ENCODE measurements around the gene PAPPA.
A peak's percentile ranks its signal among the peaks of the same experiment; 100 is the strongest.

The PAPPA gene

DNA sequence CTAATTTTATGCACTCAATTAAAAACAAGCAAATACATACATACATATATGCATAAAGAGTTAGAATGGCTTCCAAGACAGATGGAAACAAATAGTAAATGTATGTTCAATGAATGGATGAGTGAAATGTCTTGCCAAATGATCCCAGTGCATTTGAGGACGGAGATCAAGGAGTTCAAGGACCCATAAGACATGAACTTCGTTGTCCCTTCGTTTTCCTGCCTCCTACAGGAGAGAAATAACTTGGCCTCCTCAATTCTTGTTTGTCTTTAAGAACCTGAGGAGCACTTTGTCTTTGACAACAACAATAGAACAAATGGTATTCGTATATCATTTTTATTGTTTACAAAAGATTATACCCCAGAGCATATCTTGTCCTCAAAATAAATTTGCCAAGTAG lies 2.4 kb upstream of the PAPPA start:
- H3K4me3 ChIP-seq (ENCODE audit: low read depth, low read length): no peak overlapping the region

DNA sequence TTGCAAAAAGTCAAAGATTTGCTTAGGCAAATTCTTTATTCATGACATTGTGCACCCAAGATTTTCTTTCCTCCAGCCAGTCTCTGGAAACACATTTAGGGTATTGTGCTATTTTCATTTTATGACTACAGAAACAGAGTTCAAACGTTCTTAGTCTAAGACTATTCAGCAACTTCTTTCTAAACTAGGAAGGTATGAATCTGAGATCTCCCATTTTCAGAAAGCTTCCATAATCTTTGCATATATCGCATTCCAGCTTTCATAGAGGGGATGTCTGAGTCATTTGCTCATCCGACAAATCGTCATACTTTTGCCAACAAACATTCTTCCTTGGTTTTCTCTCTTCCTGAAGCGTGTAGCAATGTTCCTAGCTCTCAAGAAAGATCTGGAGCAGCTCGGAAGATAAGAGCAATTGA lies 1.6 kb upstream of the PAPPA start:
- no peak overlapping the region for H3K4me3 ChIP-seq (ENCODE audit: low read depth, low read length)

DNA sequence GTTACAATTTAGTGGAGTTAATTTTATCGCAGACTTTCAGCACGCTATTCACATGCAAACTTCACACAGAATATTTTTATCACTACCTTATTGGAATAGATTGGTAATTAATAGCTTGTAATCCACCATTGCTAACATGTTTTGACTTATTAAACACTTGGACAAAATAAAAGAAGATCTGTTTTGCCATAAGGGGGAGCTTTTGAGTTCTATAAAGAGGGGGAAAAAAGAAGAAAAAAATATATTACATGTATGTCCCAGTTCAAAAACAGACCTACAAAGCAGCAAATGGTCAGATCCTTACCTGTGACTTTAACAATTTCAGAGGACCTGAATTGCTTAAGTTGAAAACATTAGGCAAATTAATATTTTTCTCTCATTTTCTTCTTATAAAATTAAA lies 1.2 kb upstream of the PAPPA start:
- no peak overlapping the region for H3K4me3 ChIP-seq (ENCODE audit: low read depth, low read length)

DNA sequence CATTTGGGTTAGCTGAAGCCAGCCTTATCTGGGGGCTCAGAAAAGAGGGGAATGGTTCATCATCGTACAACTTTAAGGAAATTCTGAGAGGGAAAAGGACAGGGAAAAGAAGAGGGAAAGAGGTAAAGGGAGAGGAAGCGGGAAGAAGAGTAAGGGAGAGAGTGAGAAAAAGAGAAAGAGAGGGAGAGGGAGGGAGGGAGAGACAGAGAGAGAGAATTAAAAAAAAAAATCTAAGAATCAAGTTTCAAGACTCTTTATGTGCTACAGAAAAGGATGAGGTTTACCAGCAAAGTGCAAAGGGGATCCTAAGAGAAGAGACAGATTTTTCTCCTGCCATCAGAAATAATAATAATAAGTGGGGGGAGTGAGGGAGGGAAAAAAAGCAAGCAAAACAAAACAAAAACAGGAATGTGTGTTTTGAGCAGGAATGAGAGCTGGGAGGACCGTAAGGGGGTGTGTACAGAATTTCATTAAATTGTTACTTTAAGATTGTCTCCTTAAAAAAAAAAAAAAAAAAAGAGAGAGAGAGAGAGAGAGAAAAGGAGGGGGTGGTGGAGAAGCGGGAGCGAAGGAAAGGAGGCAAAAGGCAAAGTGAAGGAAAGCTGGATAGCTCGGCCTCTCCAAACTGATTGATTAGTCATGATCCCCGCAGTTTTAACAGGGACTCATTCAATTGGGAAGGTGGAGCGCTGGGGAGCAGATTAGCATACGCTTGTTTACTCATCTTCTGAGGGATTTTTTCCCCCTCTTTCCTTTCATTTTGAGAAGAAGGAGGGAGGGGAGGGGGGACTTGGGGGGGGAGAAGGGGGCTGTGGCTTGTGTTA lies 438 bp upstream of the PAPPA start:
- H3K4me3 ChIP-seq (ENCODE audit: low read depth, low read length): peak overlapping the region; percentile 13

GRCh38 chr9:116154334-116154975 lies 864 bp downstream of the PAPPA start:
- peak overlapping the region; percentile 51 for H3K4me3 ChIP-seq (ENCODE audit: low read depth, low read length)

DNA sequence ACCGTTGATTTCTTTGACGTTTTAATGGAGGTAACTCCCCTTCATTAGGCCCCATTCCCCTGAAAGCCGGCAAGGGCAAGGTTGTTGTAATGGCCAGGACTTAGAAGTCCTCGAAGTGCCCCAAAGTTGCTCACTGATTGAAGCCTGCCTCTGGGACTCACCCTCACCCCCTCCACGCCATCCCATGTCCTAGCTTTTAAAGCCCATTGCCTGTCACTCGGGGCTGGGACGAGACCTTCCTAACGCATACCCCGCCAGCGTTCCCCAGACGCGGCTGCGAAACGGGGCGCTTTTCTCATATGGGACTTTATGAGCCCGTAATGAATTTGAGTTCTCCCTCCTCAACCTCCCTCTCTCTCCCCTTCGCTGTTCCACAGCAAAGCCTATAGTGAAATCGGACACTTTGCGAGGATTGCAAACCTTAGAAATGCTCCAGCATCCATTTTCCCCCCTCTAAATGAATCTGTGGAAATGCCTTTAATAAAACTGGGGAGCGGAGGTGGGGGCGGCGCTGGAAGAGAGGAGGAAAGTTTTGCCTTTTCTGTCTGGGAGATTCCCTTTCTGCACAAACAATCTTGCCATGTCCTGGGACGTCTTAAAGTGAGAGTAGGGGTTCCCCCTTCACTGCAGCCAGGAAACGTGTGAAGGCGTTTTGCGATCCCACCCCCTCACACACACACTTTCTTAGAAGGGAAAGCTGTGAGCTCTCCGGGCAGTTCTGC lies 1.5 kb downstream of the PAPPA start:
- peak overlapping the region; percentile 51 for H3K4me3 ChIP-seq (ENCODE audit: low read depth, low read length)

GRCh38 chr9:116155698-116156039 lies 2.1 kb downstream of the PAPPA start:
- peak overlapping the region; percentile 51 for H3K4me3 ChIP-seq (ENCODE audit: low read depth, low read length)

DNA sequence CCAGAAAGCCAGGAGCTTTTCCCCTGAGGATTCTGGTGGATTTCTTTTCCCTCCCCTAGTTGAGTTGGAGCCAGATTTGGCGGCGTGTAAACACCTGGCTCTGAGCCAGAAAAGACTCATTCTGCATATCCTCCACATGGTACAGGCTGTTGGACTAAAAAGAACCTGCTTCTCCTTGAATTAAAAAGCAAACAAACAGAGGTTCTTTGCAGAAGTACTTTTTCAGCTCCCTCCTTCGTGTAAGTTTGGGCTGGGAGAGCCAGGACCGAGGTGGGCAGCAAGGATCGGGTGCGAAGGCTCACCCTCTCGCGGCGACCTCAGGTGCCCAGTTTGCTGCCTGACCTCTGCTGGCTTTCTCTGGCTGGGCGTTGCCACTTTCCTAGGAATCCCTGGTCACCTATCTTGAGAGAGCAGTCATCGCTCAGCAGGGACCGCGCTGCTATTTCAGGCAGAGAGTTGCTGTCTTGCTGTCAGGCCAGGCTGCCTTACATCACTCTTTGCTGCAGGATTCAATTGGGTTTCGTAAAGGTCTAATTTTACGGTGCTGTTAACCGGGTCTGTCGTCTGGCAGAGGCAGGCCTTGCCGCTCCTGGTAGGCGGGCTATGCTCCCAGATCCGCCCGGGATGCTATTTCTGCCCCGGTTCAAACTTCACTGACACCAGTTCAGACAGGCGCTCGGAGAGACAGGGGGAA lies 3.2 kb downstream of the PAPPA start:
- no peak overlapping the region for H3K4me3 ChIP-seq (ENCODE audit: low read depth, low read length)

GRCh38 chr9:116157436-116158138 lies 4.0 kb downstream of the PAPPA start:
- H3K4me3 ChIP-seq (ENCODE audit: low read depth, low read length): no peak overlapping the region

DNA sequence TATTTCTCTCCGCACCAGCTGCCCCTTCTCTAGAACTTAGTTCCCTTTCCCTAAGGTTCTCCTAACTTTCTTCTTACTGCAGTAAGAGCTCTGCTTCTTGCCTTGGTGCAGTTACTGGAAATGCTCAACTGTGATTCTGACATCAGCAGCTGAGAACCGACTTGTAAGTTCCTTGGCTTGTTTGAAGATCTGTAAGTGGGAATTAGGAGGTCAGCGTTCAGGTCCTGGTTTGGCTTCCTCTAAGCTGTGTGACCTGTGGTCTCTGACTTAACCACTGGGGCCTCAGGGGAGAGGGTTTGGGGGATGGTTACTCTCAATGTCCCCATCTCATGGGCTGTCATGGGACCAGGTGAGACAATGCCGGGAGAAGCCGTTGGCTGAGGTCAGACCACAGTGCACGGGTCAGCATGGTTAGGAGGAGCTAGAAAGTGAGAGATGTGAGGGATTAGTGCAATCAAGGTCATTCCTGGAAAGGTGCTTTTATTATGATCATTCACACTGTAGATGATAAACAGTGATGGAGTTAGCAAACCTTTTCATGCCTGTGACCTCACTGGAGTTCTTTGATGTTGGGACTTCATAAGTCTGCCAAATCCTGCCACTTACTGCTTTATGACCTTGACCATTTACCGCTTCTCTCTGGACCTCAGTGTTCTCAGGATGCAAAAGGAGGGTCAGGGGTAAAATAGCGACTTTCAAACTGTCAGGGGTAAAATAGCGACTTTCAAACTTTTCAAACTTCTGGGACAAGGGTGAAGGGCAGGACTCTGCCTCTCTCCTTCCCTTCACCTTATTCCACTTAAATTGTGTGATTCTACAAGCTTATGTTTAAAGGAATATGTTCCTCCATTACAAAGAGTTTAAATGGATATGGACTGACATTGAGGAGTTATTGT lies 7.3 kb downstream of the PAPPA start:
- no peak overlapping the region for H3K4me3 ChIP-seq (ENCODE audit: low read depth, low read length)

DNA sequence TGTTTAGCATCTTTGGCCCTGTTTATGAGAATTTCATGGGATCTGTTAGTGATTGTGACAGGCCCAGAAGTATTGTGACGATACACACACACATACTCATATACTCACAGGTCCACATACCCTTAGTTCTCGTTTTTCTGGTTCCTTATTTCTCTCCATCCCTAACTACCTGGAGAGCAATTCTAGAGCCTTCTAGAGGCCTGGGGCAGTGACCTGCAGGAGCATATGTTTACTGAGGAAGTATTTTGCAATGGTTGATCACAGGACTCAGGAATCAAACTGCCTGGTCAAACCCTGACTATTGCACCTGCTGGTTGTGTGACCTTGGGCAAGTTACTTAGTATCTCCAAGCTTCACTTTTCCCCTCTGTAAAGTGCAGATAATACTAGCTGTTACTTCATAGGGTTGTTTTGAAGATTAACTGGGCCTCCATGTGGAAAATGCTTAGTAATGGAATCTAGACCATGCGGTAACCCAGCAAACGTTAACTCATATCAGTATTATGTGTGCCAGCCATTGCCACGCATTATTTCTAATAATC lies 8.7 kb downstream of the PAPPA start:
- no peak overlapping the region for H3K4me3 ChIP-seq (ENCODE audit: low read depth, low read length)

DNA sequence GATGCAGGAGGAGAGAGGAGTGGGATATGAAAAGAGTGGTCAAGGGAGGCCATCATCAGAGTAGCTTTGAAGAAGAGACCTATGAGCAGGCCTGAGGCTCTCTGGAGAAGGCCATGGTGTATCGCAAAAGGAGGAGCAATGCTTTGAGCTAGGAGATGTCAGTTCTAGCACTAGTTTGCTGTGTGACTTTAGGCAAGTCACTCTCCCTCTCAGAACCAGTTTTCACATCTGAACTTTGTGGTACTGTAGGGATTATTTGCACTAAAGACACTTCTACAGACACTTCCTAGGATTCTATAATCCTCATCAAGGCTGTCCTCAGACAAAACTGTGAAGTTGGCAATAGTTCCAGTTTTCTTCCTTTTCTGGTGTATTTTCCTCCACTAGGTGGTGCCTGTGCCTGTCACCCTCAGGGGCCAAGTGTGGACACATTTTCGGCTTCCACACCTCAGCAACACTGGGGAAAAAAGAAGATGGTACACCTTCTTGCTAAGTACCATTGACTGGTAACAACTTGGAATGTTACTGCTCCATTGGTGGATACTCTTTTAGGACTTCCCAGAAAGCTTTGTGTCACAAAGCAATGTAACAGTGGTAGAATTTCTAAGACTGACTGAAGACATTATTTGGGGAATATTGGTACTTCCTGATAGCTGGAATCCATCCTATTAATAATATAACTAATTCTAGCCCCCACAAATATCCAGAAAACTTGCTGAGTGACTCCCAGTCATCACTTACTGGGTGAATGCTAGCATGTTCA lies 9.9 kb downstream of the PAPPA start:
- no peak overlapping the region for H3K4me3 ChIP-seq (ENCODE audit: low read depth, low read length)

GRCh38 chr9:116165912-116166311 lies 12.3 kb downstream of the PAPPA start:
- no peak overlapping the region for H3K4me3 ChIP-seq (ENCODE audit: low read depth, low read length)

GRCh38 chr9:116166713-116167112 lies 13.1 kb downstream of the PAPPA start:
- H3K4me3 ChIP-seq (ENCODE audit: low read depth, low read length): no peak overlapping the region

- no peak overlapping the region for H3K4me3 ChIP-seq (ENCODE audit: low read depth, low read length)
Measured at GRCh38 chr9:116168231-116168630, 14.6 kb downstream of the PAPPA start.

DNA sequence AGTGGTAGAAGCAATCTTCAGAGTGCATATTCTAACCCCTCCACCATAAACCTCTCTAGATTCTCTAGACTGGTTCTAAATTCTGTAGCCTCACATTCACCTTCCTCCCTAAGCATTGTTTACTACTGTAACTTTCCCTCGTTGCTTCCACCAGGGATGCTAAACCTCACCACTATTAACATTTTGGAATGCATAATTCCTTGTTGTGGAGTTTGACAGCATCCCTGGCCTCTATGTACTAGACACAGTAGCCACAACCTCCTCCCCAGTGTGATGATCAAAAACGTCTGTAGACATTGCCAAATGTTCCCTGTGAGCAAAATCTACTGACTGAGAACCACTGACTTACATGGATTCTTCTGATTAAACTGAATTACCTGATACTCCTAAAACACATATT lies 18.6 kb downstream of the PAPPA start:
- H3K4me3 ChIP-seq (ENCODE audit: low read depth, low read length): no peak overlapping the region

GRCh38 chr9:116174347-116174746 lies 20.8 kb downstream of the PAPPA start:
- no peak overlapping the region for H3K4me3 ChIP-seq (ENCODE audit: low read depth, low read length)

- H3K4me3 ChIP-seq (ENCODE audit: low read depth, low read length): no peak overlapping the region
Measured at GRCh38 chr9:116175614-116176013, 22.0 kb downstream of the PAPPA start.

All from iPS-11a (cell line).